ENCODE measurements around the gene COPS9. TPM values are rescaled to one million over a fixed set of nuclear protein-coding genes. Genes with fewer than 3 reads are reported as not detected.

The COPS9 gene
- total RNA-seq, 1 donor from 2014 or later = 109 TPM

DNA sequence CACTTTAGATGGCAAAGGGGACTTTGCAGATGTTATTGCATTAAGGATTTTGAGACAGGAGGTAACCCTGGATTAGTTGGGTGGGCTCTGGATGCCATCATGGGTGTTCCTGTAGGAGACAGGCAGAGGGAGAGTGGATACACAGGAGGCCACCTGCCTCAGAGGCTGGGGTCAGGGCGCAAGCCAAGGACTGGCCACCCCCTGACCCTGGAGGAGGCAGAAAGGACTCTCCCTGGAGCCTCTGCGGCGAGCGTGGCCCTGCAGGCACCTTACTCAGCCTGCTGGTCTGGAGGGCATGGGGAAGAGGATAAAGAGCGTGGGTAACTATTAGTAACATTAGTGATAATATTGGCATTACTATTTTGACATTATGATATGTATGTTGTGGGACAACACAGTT, 25.9 kb upstream of the COPS9 start:
- H3K27me3 ChIP-seq (ENCODE audit: low read depth) = peaks cover 8% of the 10 kb centered on the region
- TF ChIP-seq, protein P1, sequence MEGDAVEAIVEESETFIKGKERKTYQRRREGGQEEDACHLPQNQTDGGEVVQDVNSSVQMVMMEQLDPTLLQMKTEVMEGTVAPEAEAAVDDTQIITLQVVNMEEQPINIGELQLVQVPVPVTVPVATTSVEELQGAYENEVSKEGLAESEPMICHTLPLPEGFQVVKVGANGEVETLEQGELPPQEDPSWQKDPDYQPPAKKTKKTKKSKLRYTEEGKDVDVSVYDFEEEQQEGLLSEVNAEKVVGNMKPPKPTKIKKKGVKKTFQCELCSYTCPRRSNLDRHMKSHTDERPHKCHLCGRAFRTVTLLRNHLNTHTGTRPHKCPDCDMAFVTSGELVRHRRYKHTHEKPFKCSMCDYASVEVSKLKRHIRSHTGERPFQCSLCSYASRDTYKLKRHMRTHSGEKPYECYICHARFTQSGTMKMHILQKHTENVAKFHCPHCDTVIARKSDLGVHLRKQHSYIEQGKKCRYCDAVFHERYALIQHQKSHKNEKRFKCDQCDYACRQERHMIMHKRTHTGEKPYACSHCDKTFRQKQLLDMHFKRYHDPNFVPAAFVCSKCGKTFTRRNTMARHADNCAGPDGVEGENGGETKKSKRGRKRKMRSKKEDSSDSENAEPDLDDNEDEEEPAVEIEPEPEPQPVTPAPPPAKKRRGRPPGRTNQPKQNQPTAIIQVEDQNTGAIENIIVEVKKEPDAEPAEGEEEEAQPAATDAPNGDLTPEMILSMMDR (IDR thresholded peaks at IDR 0.05) = no peak
- no peak overlapping the region for H3K27ac ChIP-seq
- peak; percentile 13 for DNase-seq
- H3K36me3 ChIP-seq = no peaks in the 10 kb centered on the region
- intact Hi-C loops (cut with DNase I) = no loop called here
- no peak overlapping the region for H3K4me3 ChIP-seq
- H3K4me1 ChIP-seq = no peaks in the 10 kb centered on the region
- no peak for ATAC-seq
- no peaks in the 10 kb centered on the region for H3K9me3 ChIP-seq

DNA sequence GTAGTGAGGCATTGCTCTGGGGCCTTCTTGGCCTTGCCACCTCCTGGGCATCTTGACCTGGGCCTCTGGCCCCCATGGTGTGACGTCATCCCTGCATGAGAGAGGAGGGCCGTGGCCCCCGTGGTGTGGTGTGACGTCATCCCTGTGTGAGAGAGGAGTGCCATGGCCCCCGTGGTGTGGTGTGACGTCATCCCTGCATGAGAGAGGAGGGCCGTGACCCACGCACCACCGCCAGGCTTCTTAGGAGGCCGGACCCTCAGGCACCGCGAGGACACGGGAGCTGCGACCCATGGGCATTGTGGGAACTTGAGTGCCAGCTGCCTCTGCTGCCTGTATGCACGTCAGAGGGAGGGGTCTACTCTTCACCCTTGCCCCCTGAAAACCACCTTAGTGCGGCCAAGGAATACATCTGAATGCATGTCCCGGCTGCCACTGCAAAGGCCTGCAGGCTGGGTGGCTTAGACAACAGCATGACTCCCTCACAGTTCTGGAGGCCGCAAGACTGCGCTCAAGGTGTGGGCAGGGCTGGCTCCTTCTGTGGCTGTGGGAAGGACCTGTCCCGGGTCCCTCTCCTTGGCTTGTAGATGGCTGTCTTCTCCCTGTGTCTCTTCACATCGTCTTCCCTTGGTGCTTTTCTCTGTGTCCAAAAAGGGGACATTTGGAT, 25.1 kb upstream of the COPS9 start:
- ATAC-seq (no peak), DNase-seq (peak; percentile 38)
- no peaks in the 10 kb centered on the region for H3K9me3 ChIP-seq
- H3K36me3 ChIP-seq = no peaks in the 10 kb centered on the region
- TF ChIP-seq, protein P1 (IDR thresholded peaks at IDR 0.05) = no peak
- intact Hi-C loops (cut with DNase I) = no loop called here
- H3K27ac ChIP-seq = no peak overlapping the region
- no peaks in the 10 kb centered on the region for H3K4me1 ChIP-seq
- peaks cover under 1% of the 10 kb centered on the region for H3K27me3 ChIP-seq (ENCODE audit: low read depth)
- H3K4me3 ChIP-seq = no peak overlapping the region

DNA sequence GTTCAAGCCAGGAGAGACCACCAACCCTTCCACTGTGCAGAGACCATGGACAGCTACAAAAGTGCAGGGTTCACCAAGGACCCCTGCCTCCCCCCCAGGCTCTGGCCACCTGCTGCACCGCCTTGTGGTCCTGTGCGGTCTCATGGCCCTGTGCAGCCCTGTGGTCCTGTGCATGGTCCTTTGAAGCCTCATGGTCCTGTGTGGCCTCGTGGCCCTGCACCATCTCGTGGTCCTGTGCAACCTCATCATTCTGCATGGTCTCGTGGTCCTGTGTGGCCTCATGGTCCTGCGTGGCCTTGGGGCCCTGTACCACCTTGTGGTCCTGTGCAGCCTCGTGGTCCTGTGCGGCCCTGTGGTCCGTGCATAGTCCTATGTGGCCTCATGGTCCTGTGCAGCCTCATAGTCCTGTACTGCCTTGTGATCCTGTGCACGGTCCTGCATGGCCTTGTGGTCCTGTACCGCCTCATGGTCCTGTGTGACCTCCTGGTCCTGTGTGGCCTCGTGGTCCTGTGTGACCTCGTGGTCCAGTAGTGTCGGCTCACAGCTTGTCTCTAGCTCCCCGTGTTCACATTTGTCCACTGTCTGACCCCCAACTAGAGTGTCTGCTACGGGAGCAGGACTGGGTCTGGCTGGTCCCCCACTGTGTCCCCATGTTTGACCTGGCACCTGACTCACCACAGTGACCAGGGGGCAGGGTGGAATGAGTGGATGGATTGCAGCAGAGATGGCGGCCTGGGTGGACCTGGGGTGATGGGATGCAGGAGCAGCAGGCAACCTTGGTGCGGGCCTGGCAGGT, 24.4 kb upstream of the COPS9 start:
- DNase-seq = peak; percentile 34
- Histone ChIP-seq H3K9me3 (no peaks in the 10 kb centered on the region), H3K27me3 (ENCODE audit: low read depth) (no peaks in the 10 kb centered on the region), H3K4me3 (no peak overlapping the region), H3K4me1 (no peaks in the 10 kb centered on the region), H3K36me3 (no peaks in the 10 kb centered on the region), H3K27ac (no peak overlapping the region)
- TF ChIP-seq, protein P1 (IDR thresholded peaks at IDR 0.05) = no peak
- peak; percentile 16 to 31 for ATAC-seq
- intact Hi-C loops (cut with DNase I) = no loop called here

DNA sequence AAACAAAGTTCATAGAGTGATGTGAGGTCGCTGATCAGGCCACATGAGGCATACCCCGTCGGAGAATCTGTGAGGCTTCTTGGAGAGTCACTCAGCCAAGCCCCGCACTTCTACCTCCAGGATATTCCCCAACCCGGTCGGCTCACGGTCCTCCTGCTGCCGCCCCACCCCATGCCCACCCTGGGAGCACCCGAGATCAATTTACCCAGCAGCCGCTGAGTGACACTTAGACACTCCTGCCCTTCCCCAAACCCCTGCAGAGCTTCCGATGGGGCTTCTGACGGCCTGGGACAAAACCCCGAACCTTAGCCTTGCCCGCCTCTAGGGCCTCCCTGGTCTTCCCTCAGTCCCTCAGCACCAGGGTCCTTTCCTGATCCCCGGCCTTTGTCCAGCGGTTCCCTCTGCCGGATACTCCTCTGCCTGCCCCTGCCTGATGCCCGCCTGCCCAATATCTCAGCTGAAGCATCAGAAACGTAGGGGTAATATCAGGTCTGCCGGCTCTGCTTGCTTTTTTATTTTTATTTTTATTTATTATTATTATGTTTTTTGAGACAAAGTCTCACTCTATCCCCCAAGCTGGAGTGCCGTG, 23.2 kb upstream of the COPS9 start:
- TF ChIP-seq, protein P1 (IDR thresholded peaks at IDR 0.05) = no peak
- Histone ChIP-seq H3K36me3 (no peaks in the 10 kb centered on the region), H3K9me3 (no peaks in the 10 kb centered on the region), H3K4me1 (no peaks in the 10 kb centered on the region), H3K4me3 (no peak overlapping the region), H3K27ac (no peak overlapping the region), H3K27me3 (ENCODE audit: low read depth) (no peaks in the 10 kb centered on the region)
- no peak for ATAC-seq
- DNase-seq = peak; percentile 14
- intact Hi-C loops (cut with DNase I) = no loop called here

DNA sequence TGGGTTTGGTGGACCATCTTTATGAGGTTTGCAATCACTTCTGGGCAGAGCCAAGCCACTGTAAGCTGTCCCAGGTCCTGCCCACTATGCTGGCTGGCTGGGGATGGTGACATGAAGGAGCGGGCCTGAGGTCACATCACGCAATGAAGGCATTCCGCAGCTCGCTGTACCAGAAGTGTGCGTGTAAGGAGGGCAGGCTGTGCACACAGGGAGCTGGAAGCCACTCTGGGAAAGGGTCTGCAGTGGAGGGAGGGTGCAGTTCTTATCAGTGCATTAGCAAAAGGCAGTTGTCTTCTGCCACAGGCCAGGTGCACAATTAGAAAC, 21.0 kb upstream of the COPS9 start:
- no peaks in the 10 kb centered on the region for H3K27me3 ChIP-seq (ENCODE audit: low read depth)
- DNase-seq = peak; percentile 15
- TF ChIP-seq, protein P1 (IDR thresholded peaks at IDR 0.05) = no peak
- no peaks in the 10 kb centered on the region for H3K9me3 ChIP-seq
- H3K27ac ChIP-seq = no peak overlapping the region
- no peak for ATAC-seq
- H3K36me3 ChIP-seq = no peaks in the 10 kb centered on the region
- H3K4me3 ChIP-seq = no peak overlapping the region
- H3K4me1 ChIP-seq = no peaks in the 10 kb centered on the region
- intact Hi-C loops (cut with DNase I) = no loop called here

Measured in lower lobe of right lung (tissue), 2 donors.